B cell (primary cell): Measurements from ENCODE around the gene STXBP4. TPM values are rescaled to one million over a fixed set of nuclear protein-coding genes. Genes with fewer than 3 reads are reported as not detected.

Experiments used
- ATAC-seq: fragments of 200-7000 bp; cut with Tn5 transposase; one replicate; pipeline ENCODE4 v1.10.0; 2021; ENCODE audit warnings: low read depth, mild to moderate bottlenecking, moderate number of reproducible peaks, moderate library complexity
- CTCF ChIA-PET: fragments of 350-600 bp; sonication (Branson Sonifier 250); formaldehyde crosslinking; loops from one replicate; lab custom pipeline; 2021; ENCODE audit warnings: antibody characterized with exemption, inconsistent platforms; lab: Charles Lee
- POLR2A ChIA-PET: fragments of 350-600 bp; sonication (Branson Sonifier 250); formaldehyde crosslinking; loops from one replicate; lab custom pipeline; 2021; ENCODE audit warnings: antibody characterized with exemption; lab: Charles Lee
- DNase-seq: peaks from one replicate; pipeline ENCODE4 v3.0.0; 2013
- H2AFZ ChIP-seq: 2 replicates; pipeline ENCODE4 v1.6.1; 2012; ENCODE audit warnings: mild to moderate bottlenecking, low read depth, low read length; ENCODE audit not compliant: insufficient read depth, poor library complexity, severe bottlenecking
- H3K27ac ChIP-seq, 2 donors: 1 replicate in 1 of 2; 2 replicates in 1 of 2; pipeline ENCODE4 v1.5.1; 2012 to 2013; ENCODE audit warnings: low read length in 2 of 2, mild to moderate bottlenecking in 2 of 2, moderate library complexity in 1 of 2
- H3K27me3 ChIP-seq, 4 experiments: fragments of 200-600 bp in 1 of 4; sonication (generic) in 1 of 4; replicated peaks in 1 of 4; 1 replicate in 2 of 4; 2 replicates in 2 of 4; pipeline versions ENCODE4 v1.6.1 to v1.7.0; 2013 to 2016; ENCODE audit warnings: low read length in 3 of 4, mild to moderate bottlenecking in 2 of 4, mixed read lengths in 1 of 4, moderate library complexity in 1 of 4; ENCODE audit not compliant: insufficient read depth in 4 of 4, control insufficient read depth in 3 of 4; ENCODE audit errors: control extremely low read depth in 1 of 4
- H3K36me3 ChIP-seq, 2 experiments: replicated peaks in 1 of 2; 1 replicate in 1 of 2; 2 replicates in 1 of 2; pipeline versions ENCODE4 v1.6.1 to v1.7.1; 2013; ENCODE audit warnings: low read length in 1 of 2; ENCODE audit not compliant: insufficient read depth in 2 of 2, control insufficient read depth in 1 of 2; ENCODE audit errors: control extremely low read depth in 1 of 2, extremely low read depth in 1 of 2
- H3K4me1 ChIP-seq, 2 donors: fragments of 200-600 bp in 1 of 2; sonication (generic) in 1 of 2; 1 replicate in 1 of 2; 2 replicates in 1 of 2; pipeline versions ENCODE4 v1.5.1 to v1.6.1; 2013 to 2017; ENCODE audit warnings: low read length in 2 of 2; ENCODE audit not compliant: control insufficient read depth in 2 of 2, insufficient read depth in 2 of 2
- H3K4me2 ChIP-seq: replicated peaks from 2 replicates; pipeline ENCODE3; 2012; ENCODE audit warnings: mild to moderate bottlenecking, low read depth, low read length; ENCODE audit not compliant: poor library complexity, severe bottlenecking
- H3K4me3 ChIP-seq, 5 experiments: fragments of 200-600 bp in 1 of 5; sonication (generic) in 1 of 5; 1 replicate in 3 of 5; 2 replicates in 2 of 5; pipeline versions ENCODE4 v1.5.1 to v1.7.0; 2011 to 2016; ENCODE audit warnings: low read length in 4 of 5, mild to moderate bottlenecking in 4 of 5, low read depth in 2 of 5, control low read depth in 1 of 5, moderate library complexity in 1 of 5; ENCODE audit not compliant: insufficient read depth in 1 of 5; ENCODE audit errors: control extremely low read depth in 1 of 5, extremely low read depth in 1 of 5
- H3K79me2 ChIP-seq: fragments of 200-600 bp; sonication (generic); one replicate; pipeline ENCODE4 v1.6.0; 2016; ENCODE audit warnings: low read length; ENCODE audit not compliant: control insufficient read depth, insufficient read depth
- H3K9ac ChIP-seq: fragments of 200-600 bp; sonication (generic); 2 replicates; pipeline ENCODE4 v1.6.1; 2017; ENCODE audit warnings: mild to moderate bottlenecking, low read length, moderate library complexity
- H3K9me3 ChIP-seq, 3 donors: one replicate each; pipeline versions ENCODE4 v1.6.1 to v1.7.1; 2013; ENCODE audit warnings: low read length in 2 of 3; ENCODE audit not compliant: control insufficient read depth in 2 of 3, insufficient read depth in 1 of 3; ENCODE audit errors: control extremely low read depth in 1 of 3
- H4K20me1 ChIP-seq: 2 replicates; pipeline ENCODE4 v1.6.0; 2012; ENCODE audit warnings: mild to moderate bottlenecking, low read length; ENCODE audit not compliant: insufficient read depth, control insufficient read depth, poor library complexity, severe bottlenecking
- H3K27ac Mint-ChIP-seq: one replicate; pipeline ENCODE4 v1.8.0; 2021; ENCODE audit warnings: mixed read lengths
- H3K27me3 Mint-ChIP-seq: one replicate; pipeline ENCODE4 v1.8.0; 2021; ENCODE audit warnings: mixed read lengths
- H3K4me1 Mint-ChIP-seq: one replicate; pipeline ENCODE4 v1.8.0; 2021; ENCODE audit warnings: mixed read lengths
- H3K4me3 Mint-ChIP-seq: one replicate; pipeline ENCODE4 v1.8.0; 2021; ENCODE audit warnings: mixed read lengths
- H3K9me3 Mint-ChIP-seq: one replicate; pipeline ENCODE4 v1.8.0; 2022; ENCODE audit warnings: mixed read lengths; ENCODE audit not compliant: insufficient read depth
- EZH2 ChIP-seq: IDR thresholded peaks from 2 replicates; pipeline ENCODE4 v1.6.1; 2012; ENCODE audit warnings: borderline replicate concordance, low read depth, mild to moderate bottlenecking, moderate library complexity, low read length; ENCODE audit not compliant: insufficient read depth, poor library complexity, severe bottlenecking
- WGBS: methylation state at CpG from one replicate; pipeline ENCODE4 v1.1.5; 2013; ENCODE audit warnings: missing lambda C conversion rate; ENCODE audit not compliant: insufficient coverage; 5-methylcytosine and 5-hydroxymethylcytosine counted together
- intact Hi-C: fragments of 100-400 bp; cut with micrococcal nuclease; formaldehyde crosslinking; loops from one replicate; pipeline ENCODE4 v1.10.0; 2022
- polyA plus RNA-seq: library from polyadenylated mRNA; depleted of rRNA; stranded (reverse); fragments of >200 nt; gene quantifications from 2 replicates; pipeline ENCODE4 v1.2.3, GENCODE V29; 2012
- total RNA-seq, 2 donors: library from RNA; stranded (reverse); fragments of 120-200 nt in 1 of 2; gene quantifications; 1 replicate in 1 of 2; 2 replicates in 1 of 2; pipeline versions ENCODE4 v1.2.3 to v1.2.4, GENCODE V29; 2013 to 2022
- TF ChIP-seq, protein P1 (sequence below): fragments of 200-600 bp; IDR thresholded peaks from one replicate; pipeline ENCODE4 v1.8.0; 2022; ENCODE audit warnings: antibody characterized with exemption, mild to moderate bottlenecking

Gene STXBP4
- total and polyA plus RNA-seq, 2 donors (not counting 1 experiment from before 2014, with no cell fraction given) = 1.2 to 11.4 TPM

- H3K36me3 ChIP-seq = peaks cover 6 to 13% of the 10 kb centered on the region in 2 experiments
- peak overlapping the region; percentile 98 for H2AFZ ChIP-seq
- peak overlapping the region; percentile 89 for H3K4me2 ChIP-seq
- peaks cover 8 to 21% of the 10 kb centered on the region in 2 donors for H3K4me1 ChIP-seq
- CTCF ChIA-PET = no interaction called here
- TF ChIP-seq, protein P1, sequence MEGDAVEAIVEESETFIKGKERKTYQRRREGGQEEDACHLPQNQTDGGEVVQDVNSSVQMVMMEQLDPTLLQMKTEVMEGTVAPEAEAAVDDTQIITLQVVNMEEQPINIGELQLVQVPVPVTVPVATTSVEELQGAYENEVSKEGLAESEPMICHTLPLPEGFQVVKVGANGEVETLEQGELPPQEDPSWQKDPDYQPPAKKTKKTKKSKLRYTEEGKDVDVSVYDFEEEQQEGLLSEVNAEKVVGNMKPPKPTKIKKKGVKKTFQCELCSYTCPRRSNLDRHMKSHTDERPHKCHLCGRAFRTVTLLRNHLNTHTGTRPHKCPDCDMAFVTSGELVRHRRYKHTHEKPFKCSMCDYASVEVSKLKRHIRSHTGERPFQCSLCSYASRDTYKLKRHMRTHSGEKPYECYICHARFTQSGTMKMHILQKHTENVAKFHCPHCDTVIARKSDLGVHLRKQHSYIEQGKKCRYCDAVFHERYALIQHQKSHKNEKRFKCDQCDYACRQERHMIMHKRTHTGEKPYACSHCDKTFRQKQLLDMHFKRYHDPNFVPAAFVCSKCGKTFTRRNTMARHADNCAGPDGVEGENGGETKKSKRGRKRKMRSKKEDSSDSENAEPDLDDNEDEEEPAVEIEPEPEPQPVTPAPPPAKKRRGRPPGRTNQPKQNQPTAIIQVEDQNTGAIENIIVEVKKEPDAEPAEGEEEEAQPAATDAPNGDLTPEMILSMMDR = peak; percentile 70
- no peak for TF ChIP-seq EZH2
- Mint-ChIP-seq H3K9me3 (no peaks in the 10 kb centered on the region), H3K27ac (no peak overlapping the region), H3K27me3 (no peaks in the 10 kb centered on the region), H3K4me3 (no peak overlapping the region), H3K4me1 (peaks cover 27% of the 10 kb centered on the region)
- intact Hi-C loops = loop anchor here (1.0 to 10.0 kb wide), 3 partner anchors 297 to 784 kb away; partner anchors contain the start of genes HLF and PCTP
- H3K27me3 ChIP-seq = no peaks in the 10 kb centered on the region
- peaks cover 5% of the 10 kb centered on the region for H4K20me1 ChIP-seq
- peaks cover 20% of the 10 kb centered on the region for H3K79me2 ChIP-seq
- under 1% methylated on average over 10 of the region's 21 CpGs for WGBS
- H3K9me3 ChIP-seq = no peaks in the 10 kb centered on the region
- H3K27ac ChIP-seq = peak overlapping the region; percentile 47 to 80
- ATAC-seq (peak; percentile 6), DNase-seq (no peak)
- POLR2A ChIA-PET = no interaction called here
- H3K9ac ChIP-seq = peak overlapping the region; percentile 85
- peak overlapping the region; percentile 69 to 96 (median 91) for H3K4me3 ChIP-seq
Measured at GRCh38 chr17:54967621-54968261, 824 bp upstream of the STXBP4 start.

DNA sequence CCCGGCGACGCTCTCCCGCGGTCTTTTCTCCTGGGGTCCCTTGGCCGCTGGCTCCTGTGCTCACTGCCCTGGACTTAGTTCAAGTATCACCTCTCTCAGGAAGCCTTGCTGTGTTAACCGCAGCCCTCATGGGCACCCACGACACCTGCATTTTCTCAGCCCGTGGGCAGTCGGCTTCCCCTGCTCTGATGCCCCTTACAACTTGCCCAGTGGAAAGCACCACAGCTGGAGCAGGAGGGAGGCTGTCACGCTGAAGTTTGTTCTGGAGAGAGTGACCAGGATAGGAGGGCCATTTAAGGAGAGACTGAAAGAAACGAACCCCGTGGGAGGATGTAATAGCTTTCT is 395 bp downstream of the STXBP4 start:
- peaks cover 26% of the 10 kb centered on the region for H3K79me2 ChIP-seq
- Mint-ChIP-seq H3K4me3 (no peak overlapping the region), H3K4me1 (peaks cover 23% of the 10 kb centered on the region), H3K27me3 (no peaks in the 10 kb centered on the region), H3K9me3 (no peaks in the 10 kb centered on the region), H3K27ac (no peak overlapping the region)
- TF ChIP-seq EZH2 = no peak
- TF ChIP-seq, protein P1 = no peak
- no peaks in the 10 kb centered on the region for H3K9me3 ChIP-seq
- H3K9ac ChIP-seq = peak overlapping the region; percentile 85
- DNase-seq (no peak), ATAC-seq (peak; percentile 24)
- peak overlapping the region; percentile 47 to 80 for H3K27ac ChIP-seq
- peak overlapping the region; percentile 89 for H3K4me2 ChIP-seq
- H2AFZ ChIP-seq = peak overlapping the region; percentile 98
- peaks cover 4% of the 10 kb centered on the region in 2 experiments for H3K36me3 ChIP-seq
- CTCF ChIA-PET = interaction anchor here (2.7 kb wide), 1 partner anchor 24 kb away, joined by 9 read pairs; no protein-coding TSS in a partner anchor
- H3K4me3 ChIP-seq = peak overlapping the region; percentile 69 to 96 (median 91)
- peaks cover 5% of the 10 kb centered on the region for H4K20me1 ChIP-seq
- H3K27me3 ChIP-seq = no peaks in the 10 kb centered on the region
- WGBS = 0% methylated on average over 11 of the region's 13 CpGs
- POLR2A ChIA-PET = no interaction called here
- intact Hi-C loops = loop anchor here (1.0 to 10.0 kb wide), 3 partner anchors 296 to 782 kb away; partner anchors contain the start of genes HLF and PCTP
- H3K4me1 ChIP-seq = peaks cover 8 to 21% of the 10 kb centered on the region in 2 donors
